OCI-LY7 (cell line): ENCODE measurements around the gene TMEM221. TPM values are rescaled to one million over a fixed set of nuclear protein-coding genes. Genes with fewer than 3 reads are reported as not detected.
"Not testable (repeated sequence)": the region's sequence is repeated elsewhere in the genome, so short reads cannot be mapped to it uniquely, and the experiment has no call there.

ENCODE experiments used
- BruUV-seq: library from RNA; stranded (reverse); fragments of 400-500 nt; replicated peaks from 2 replicates; lab custom pipeline; 2021; lab: Mats Ljungman, UMichigan
- CTCF ChIA-PET: fragments of 300-600 bp; sonication (Branson Sonifier 250); formaldehyde crosslinking; loops from one replicate; lab custom pipeline; 2022; ENCODE audit warnings: antibody characterized with exemption; ENCODE audit not compliant: unreplicated experiment; lab: Charles Lee
- POLR2A ChIA-PET: fragments of 300-600 bp; sonication (Branson Sonifier 250); formaldehyde crosslinking; loops from one replicate; lab custom pipeline; 2022; ENCODE audit warnings: antibody characterized with exemption; lab: Charles Lee
- DNase-seq: peaks from one replicate; pipeline ENCODE4 v3.0.0-alpha.2; 2015; ENCODE audit warnings: low spot score
- H2AFZ ChIP-seq: fragments of 200-600 bp; sonication (generic), shearing (Covaris generic); 2 replicates; pipeline ENCODE4 v1.6.1; 2014; ENCODE audit warnings: mild to moderate bottlenecking, antibody characterized with exemption, low read length, moderate library complexity
- H3K27ac ChIP-seq: fragments of 200-600 bp; sonication (generic); 2 replicates; pipeline ENCODE4 v1.5.1; 2014; ENCODE audit warnings: mixed run types, low read depth, mild to moderate bottlenecking, moderate library complexity, low read length, inconsistent platforms; ENCODE audit not compliant: poor library complexity, severe bottlenecking
- H3K36me3 ChIP-seq: fragments of 200-600 bp; sonication (generic); 2 replicates; pipeline ENCODE4 v1.6.1; 2014; ENCODE audit warnings: mild to moderate bottlenecking, antibody characterized with exemption, low read length, moderate library complexity, mixed read lengths; ENCODE audit not compliant: insufficient read depth
- H3K4me1 ChIP-seq: fragments of 200-600 bp; sonication (generic); 2 replicates; pipeline ENCODE4 v1.5.1; 2014; ENCODE audit warnings: mild to moderate bottlenecking, low read length; ENCODE audit not compliant: insufficient read depth, poor library complexity, severe bottlenecking
- H3K4me2 ChIP-seq: fragments of 200-600 bp; sonication (generic); 2 replicates; pipeline ENCODE4 v1.6.1; 2014; ENCODE audit warnings: mild to moderate bottlenecking, low read length
- H3K4me3 ChIP-seq: fragments of 200-600 bp; sonication (generic); 2 replicates; pipeline ENCODE4 v1.5.1; 2014; ENCODE audit warnings: mild to moderate bottlenecking, low read depth, low read length; ENCODE audit not compliant: poor library complexity, severe bottlenecking
- H3K79me2 ChIP-seq: fragments of 200-600 bp; sonication (generic); 2 replicates; pipeline ENCODE4 v1.6.1; 2016; ENCODE audit warnings: low read depth, mild to moderate bottlenecking, low read length, moderate library complexity, mixed read lengths; ENCODE audit not compliant: insufficient read depth
- H3K9me2 ChIP-seq: fragments of 200-600 bp; sonication (generic); 2 replicates; pipeline ENCODE4 v1.6.1; 2016; ENCODE audit warnings: mild to moderate bottlenecking, low read length, mixed read lengths; ENCODE audit not compliant: insufficient read depth
- H3K9me3 ChIP-seq: fragments of 200-600 bp; sonication (generic); 2 replicates; pipeline ENCODE4 v1.6.1; 2014; ENCODE audit warnings: mild to moderate bottlenecking, mixed run types, low read length, mixed read lengths
- H4K20me1 ChIP-seq: fragments of 200-600 bp; sonication (generic); 2 replicates; pipeline ENCODE4 v1.6.1; 2014; ENCODE audit warnings: mild to moderate bottlenecking, antibody characterized with exemption, low read length, moderate library complexity, mixed read lengths; ENCODE audit not compliant: insufficient read depth
- EZH2phosphoT487 ChIP-seq: fragments of 200-600 bp; sonication (generic); IDR thresholded peaks from 2 replicates; pipeline ENCODE4 v1.6.1; 2018; ENCODE audit warnings: low read depth, borderline replicate concordance, mild to moderate bottlenecking, mixed run types, antibody characterized with exemption, low read length, moderate library complexity, mixed read lengths
- intact Hi-C: fragments of 100-400 bp; cut with micrococcal nuclease; formaldehyde crosslinking; loops from one replicate; pipeline ENCODE4 v1.10.0; 2022; ENCODE audit not compliant: unreplicated experiment
- total RNA-seq, 2 experiments: library from RNA; depleted of rRNA in 1 of 2; stranded (reverse); fragments of >200 nt in 1 of 2; shearing (Covaris generic) in 1 of 2; gene quantifications; 2 replicates each; pipeline ENCODE4 v1.2.3, GENCODE V29; 2014 to 2022
- TF ChIP-seq, protein P1 (sequence below): fragments of 200-600 bp; sonication (generic); conservative IDR thresholded peaks from 2 replicates; pipeline ENCODE4 v1.5.1; 2014; ENCODE audit warnings: mild to moderate bottlenecking, antibody characterized with exemption, low read length, moderate library complexity, mixed read lengths

The TMEM221 gene
- total RNA-seq, 2 experiments from 2014 or later = not detected

DNA sequence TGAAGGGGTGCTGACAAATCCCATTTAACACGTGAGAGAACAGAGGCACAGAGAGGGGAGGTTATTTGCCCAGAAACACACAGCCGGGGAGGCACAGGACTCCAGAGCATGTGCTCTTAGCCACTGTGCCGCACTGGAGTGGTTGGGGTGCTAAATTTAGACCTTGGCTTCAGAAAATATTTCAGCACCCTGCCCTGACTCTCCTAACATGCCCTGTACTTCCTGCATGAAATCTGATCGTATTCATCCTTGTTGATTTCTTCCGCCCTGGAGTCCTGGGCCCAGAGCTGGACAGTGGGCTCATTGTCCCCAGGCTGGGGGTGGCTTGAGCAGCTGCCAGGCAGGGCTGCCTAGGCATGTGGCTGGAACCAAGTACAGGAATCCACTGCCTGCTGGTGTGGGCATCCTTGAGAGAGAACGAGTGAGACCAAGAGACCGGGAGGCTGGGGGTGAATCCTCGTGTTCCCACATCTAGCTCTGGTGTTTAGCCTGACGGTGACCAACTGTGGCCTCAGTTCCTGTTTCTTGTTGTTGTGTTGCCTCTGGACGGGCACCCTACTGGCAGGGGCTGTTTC, 27.2 kb upstream of the TMEM221 start:
- H4K20me1 ChIP-seq = no peaks in the 10 kb centered on the region
- H3K27ac ChIP-seq = no peak overlapping the region
- H3K4me1 ChIP-seq = peaks cover 7% of the 10 kb centered on the region
- intact Hi-C loops = no loop called here
- H3K9me2 ChIP-seq = no peaks in the 10 kb centered on the region
- no peak overlapping the region for H2AFZ ChIP-seq
- DNase-seq = no peak
- no peaks in the 10 kb centered on the region for H3K79me2 ChIP-seq
- POLR2A ChIA-PET = interaction anchor here (0.7 kb wide), 1 partner anchor 1142 kb away, joined by 6 read pairs; no protein-coding TSS in a partner anchor
- no peak overlapping the region for H3K4me2 ChIP-seq
- CTCF ChIA-PET = no interaction called here
- H3K4me3 ChIP-seq = no peak overlapping the region
- H3K36me3 ChIP-seq = no peaks in the 10 kb centered on the region
- BruUV-seq = no TSS peak
- TF ChIP-seq, protein P1, sequence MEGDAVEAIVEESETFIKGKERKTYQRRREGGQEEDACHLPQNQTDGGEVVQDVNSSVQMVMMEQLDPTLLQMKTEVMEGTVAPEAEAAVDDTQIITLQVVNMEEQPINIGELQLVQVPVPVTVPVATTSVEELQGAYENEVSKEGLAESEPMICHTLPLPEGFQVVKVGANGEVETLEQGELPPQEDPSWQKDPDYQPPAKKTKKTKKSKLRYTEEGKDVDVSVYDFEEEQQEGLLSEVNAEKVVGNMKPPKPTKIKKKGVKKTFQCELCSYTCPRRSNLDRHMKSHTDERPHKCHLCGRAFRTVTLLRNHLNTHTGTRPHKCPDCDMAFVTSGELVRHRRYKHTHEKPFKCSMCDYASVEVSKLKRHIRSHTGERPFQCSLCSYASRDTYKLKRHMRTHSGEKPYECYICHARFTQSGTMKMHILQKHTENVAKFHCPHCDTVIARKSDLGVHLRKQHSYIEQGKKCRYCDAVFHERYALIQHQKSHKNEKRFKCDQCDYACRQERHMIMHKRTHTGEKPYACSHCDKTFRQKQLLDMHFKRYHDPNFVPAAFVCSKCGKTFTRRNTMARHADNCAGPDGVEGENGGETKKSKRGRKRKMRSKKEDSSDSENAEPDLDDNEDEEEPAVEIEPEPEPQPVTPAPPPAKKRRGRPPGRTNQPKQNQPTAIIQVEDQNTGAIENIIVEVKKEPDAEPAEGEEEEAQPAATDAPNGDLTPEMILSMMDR = no peak
- no peak for TF ChIP-seq EZH2phosphoT487
- H3K9me3 ChIP-seq = no peaks in the 10 kb centered on the region

DNA sequence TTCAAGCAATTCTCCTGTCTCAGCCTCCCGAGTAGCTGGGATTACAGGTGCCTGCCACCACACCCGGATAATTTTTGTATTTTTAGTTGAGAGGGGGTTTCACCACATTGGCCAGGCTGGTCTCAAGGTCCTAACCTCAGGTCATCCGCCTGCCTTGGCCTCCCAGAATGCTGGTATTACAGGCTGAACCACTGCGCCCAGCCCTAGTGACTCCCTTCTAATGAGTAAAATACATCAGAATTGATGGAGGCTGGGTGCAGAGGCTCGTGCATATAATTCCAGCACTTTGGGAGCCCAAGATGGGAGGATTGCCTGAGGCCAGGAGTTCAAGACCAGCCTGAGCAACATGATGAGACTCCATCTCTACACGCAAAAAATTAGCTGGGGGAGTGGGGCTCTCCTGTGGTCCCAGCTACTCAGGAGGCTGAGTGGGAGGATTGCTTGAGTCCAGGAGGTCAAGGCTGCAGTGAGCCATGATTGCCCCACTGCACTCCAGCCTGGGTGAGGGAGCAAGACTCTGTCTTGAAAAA, 26.6 kb upstream of the TMEM221 start:
- H3K4me2 ChIP-seq, H3K4me3 ChIP-seq, H3K4me1 ChIP-seq, H2AFZ ChIP-seq, DNase-seq, H3K9me3 ChIP-seq, H3K27ac ChIP-seq, BruUV-seq, H4K20me1 ChIP-seq, H3K79me2 ChIP-seq, intact Hi-C loops, H3K36me3 ChIP-seq, H3K9me2 ChIP-seq: not testable (repeated sequence)
- ChIA-PET CTCF (interaction anchor here (0.7 kb wide), 1 partner anchor 8 kb away, joined by 3 read pairs; no protein-coding TSS in a partner anchor), POLR2A (interaction anchor here (0.6 to 0.7 kb wide), 2 partner anchors 591 to 716 kb away, joined by 5 to 6 read pairs; no protein-coding TSS in a partner anchor)

DNA sequence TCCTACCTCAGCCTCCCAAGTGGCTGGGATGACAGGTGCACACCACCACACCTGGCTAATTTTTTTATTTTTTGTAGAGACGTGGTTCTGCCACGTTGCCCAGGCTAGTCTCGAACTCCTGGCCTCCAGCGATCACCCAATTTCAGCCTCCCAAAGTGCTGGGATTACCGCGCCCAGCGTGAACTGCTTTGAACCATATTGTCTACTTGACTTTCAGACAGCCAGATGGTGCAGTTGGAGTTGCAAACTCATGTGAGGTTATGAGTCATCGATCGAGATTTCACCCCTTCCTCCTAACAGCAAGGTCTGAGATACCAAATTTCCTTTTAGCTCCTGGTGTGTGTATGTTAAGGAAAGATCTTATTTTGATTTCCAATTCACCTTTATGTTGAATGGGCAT, 24.6 kb upstream of the TMEM221 start:
- Histone ChIP-seq H3K4me1 (peaks cover 20% of the 10 kb centered on the region), H3K36me3 (no peaks in the 10 kb centered on the region), H3K27ac (no peak overlapping the region), H3K79me2 (no peaks in the 10 kb centered on the region), H2AFZ (no peak overlapping the region), H3K4me2 (no peak overlapping the region), H3K9me2 (no peaks in the 10 kb centered on the region), H3K9me3 (no peaks in the 10 kb centered on the region), H3K4me3 (no peak overlapping the region), H4K20me1 (no peaks in the 10 kb centered on the region)
- ChIA-PET POLR2A (no interaction called here), CTCF (no interaction called here)
- TF ChIP-seq, protein P1 = no peak
- no peak for TF ChIP-seq EZH2phosphoT487
- no peak for DNase-seq
- intact Hi-C loops = no loop called here
- no TSS peak for BruUV-seq
